Gastroesophageal sphincter (tissue), 4 donors: ENCODE data around the gene CPNE4. TPM values are rescaled to one million over a fixed set of nuclear protein-coding genes. Genes with fewer than 3 reads are reported as not detected.

ENCODE experiments used
- ATAC-seq: fragments of 150-250 bp; one replicate; pipeline ENCODE4 v1.9.1; 2016; ENCODE audit warnings: mild to moderate bottlenecking, moderate library complexity
- H3K27ac ChIP-seq, 4 donors: fragments of 200-600 bp; sonication (generic) in 3 of 4; 1 replicate in 3 of 4; 2 replicates in 1 of 4; pipeline ENCODE4 v1.5.1; 2016 to 2019
- H3K27me3 ChIP-seq: fragments of 200-600 bp; sonication (generic); one replicate; pipeline ENCODE4 v1.5.1; 2019
- H3K36me3 ChIP-seq, 2 donors: fragments of 200-600 bp; sonication (generic); one replicate each; pipeline ENCODE4 v1.5.1; 2019; ENCODE audit warnings: control low read depth in 1 of 2
- H3K4me1 ChIP-seq, 3 donors: fragments of 200-600 bp; sonication (generic); 1 replicate in 2 of 3; 2 replicates in 1 of 3; pipeline ENCODE4 v1.5.1; 2016 to 2019; ENCODE audit warnings: control low read depth in 2 of 3
- H3K4me3 ChIP-seq, 2 donors: fragments of 200-600 bp; sonication (generic); one replicate each; pipeline ENCODE4 v1.5.1; 2019; ENCODE audit warnings: mild to moderate bottlenecking in 1 of 2, moderate library complexity in 1 of 2
- H3K9me3 ChIP-seq, 3 donors: fragments of 200-600 bp; sonication (generic); one replicate each; pipeline ENCODE4 v1.5.1; 2017 to 2019; ENCODE audit warnings: control low read depth in 2 of 3
- EP300 ChIP-seq: sonication (generic); formaldehyde crosslinking; IDR thresholded peaks from one replicate; pipeline ENCODE4 v1.6.1; 2017; ENCODE audit warnings: antibody characterized with exemption, mild to moderate bottlenecking
- POLR2A ChIP-seq, 2 donors: fragments of 450-650 bp; IDR thresholded peaks; one replicate each; pipeline ENCODE4 v1.6.1; 2017; ENCODE audit warnings: antibody characterized with exemption in 2 of 2, mild to moderate bottlenecking in 2 of 2, moderate library complexity in 1 of 2
- POLR2AphosphoS5 ChIP-seq: sonication (generic); formaldehyde crosslinking; IDR thresholded peaks from one replicate; pipeline ENCODE4 v1.6.1; 2017; ENCODE audit warnings: antibody characterized with exemption
- WGBS, 2 donors: methylation state at CpG; one replicate each; pipeline ENCODE4 v1.1.5; 2018; ENCODE audit warnings: low coverage in 1 of 2; 5-methylcytosine and 5-hydroxymethylcytosine counted together
- total RNA-seq, 4 donors: library from RNA; depleted of rRNA; stranded (reverse); fragments of >200 nt; gene quantifications; one replicate each; pipeline ENCODE4 v1.1.0, GENCODE V29; 2016
- TF ChIP-seq, protein P1 (sequence below), 4 experiments: fragments of 200-600 bp in 2 of 4; fragments of 450-650 bp in 2 of 4; sonication (generic) in 1 of 4; IDR thresholded peaks; one replicate each; pipeline ENCODE4 v1.5.1; 2017 to 2019; ENCODE audit warnings: antibody characterized with exemption in 4 of 4, mild to moderate bottlenecking in 2 of 4, moderate library complexity in 2 of 4

CPNE4 gene
- total RNA-seq, 4 donors from 2014 or later = not detected

DNA sequence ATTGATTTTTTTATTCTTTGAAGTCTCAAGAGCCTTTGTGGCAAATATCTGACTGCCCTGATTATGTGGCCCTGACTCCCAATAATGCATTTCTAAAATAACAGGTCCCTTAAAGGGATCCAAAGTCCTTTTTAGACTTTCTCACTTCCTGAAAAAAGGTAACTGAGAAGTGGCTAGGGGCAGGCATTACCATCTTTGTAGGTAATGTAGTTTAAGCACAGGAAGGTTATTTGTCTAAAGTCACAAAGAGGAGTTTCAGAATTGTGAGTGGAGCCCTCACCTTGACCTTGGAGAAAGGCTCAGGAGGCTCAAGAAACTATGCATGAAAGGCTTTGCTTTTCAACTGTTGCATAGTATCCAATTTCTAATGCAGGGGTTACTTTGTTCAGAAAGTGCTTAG is 389.2 kb downstream of the CPNE4 start:
- ATAC-seq = no peak
- Histone ChIP-seq H3K9me3 (no peaks in the 10 kb centered on the region), H3K4me1 (no peaks in the 10 kb centered on the region), H3K27ac (no peak overlapping the region), H3K4me3 (no peak overlapping the region), H3K27me3 (no peaks in the 10 kb centered on the region), H3K36me3 (no peaks in the 10 kb centered on the region)
- no peak for TF ChIP-seq POLR2A (IDR thresholded peaks at IDR 0.05)
- no peak for TF ChIP-seq POLR2AphosphoS5
- no peak for TF ChIP-seq EP300
- TF ChIP-seq, protein P1, sequence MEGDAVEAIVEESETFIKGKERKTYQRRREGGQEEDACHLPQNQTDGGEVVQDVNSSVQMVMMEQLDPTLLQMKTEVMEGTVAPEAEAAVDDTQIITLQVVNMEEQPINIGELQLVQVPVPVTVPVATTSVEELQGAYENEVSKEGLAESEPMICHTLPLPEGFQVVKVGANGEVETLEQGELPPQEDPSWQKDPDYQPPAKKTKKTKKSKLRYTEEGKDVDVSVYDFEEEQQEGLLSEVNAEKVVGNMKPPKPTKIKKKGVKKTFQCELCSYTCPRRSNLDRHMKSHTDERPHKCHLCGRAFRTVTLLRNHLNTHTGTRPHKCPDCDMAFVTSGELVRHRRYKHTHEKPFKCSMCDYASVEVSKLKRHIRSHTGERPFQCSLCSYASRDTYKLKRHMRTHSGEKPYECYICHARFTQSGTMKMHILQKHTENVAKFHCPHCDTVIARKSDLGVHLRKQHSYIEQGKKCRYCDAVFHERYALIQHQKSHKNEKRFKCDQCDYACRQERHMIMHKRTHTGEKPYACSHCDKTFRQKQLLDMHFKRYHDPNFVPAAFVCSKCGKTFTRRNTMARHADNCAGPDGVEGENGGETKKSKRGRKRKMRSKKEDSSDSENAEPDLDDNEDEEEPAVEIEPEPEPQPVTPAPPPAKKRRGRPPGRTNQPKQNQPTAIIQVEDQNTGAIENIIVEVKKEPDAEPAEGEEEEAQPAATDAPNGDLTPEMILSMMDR (IDR thresholded peaks at IDR 0.05) = no peak

DNA sequence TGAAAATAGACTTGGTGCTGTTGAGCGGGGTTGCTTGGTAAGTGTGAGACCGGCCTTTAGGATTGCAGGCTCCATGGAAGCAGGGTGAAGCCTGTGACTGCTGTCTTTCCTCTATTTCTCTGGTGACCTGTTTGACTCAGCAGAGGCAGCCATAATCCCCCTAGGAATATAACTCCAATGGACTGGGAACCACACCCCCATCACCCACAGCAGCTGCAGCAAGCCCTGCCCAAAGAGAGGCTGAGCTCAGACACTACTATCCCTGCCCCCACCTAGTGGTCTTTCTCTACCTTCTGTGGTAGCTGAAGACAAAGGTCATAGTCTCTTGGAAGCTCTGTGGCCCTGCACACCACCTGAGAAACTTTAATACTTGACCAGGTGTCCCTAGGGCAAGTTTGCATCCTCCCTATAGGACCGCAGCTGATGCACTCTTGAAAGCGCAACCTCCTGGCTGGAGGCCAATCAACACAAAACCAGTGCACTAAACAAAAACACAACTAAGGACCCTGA is 398.5 kb downstream of the CPNE4 start:
- no peak for ATAC-seq
- Histone ChIP-seq H3K9me3 (peaks cover 0 to 3% (median 0%) of the 10 kb centered on the region in 3 donors), H3K36me3 (no peaks in the 10 kb centered on the region), H3K27me3 (no peaks in the 10 kb centered on the region), H3K4me1 (no peaks in the 10 kb centered on the region), H3K27ac (no peak overlapping the region), H3K4me3 (no peak overlapping the region)
- TF ChIP-seq, protein P1 (IDR thresholded peaks at IDR 0.05) = no peak
- TF ChIP-seq POLR2A (IDR thresholded peaks at IDR 0.05) = no peak
- WGBS, 2 donors = 80 to 100% methylated on average over 1 to 2 of the region's 4 CpGs

DNA sequence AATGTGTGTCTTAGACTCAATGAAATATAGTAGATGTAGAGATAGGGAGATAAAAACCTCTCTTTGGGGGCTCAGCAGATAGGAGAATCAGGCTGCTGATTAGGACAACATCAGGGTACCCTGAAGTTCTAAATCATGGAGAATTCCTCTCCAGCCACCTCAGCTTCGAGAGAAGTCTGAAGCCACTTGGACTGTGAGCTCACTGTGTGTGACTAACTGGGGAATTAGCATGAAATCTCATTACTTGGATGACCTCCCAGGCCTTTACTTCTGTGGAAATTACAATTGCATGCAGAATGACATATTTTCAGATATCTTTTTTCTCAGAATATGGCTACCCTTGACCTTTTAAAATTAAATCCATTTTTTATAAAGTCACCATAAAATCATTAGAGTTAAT is 404.0 kb downstream of the CPNE4 start:
- H3K36me3 ChIP-seq = no peaks in the 10 kb centered on the region
- ATAC-seq = no peak
- no peak overlapping the region for H3K4me3 ChIP-seq
- H3K4me1 ChIP-seq = no peaks in the 10 kb centered on the region
- no peaks in the 10 kb centered on the region for H3K9me3 ChIP-seq
- H3K27ac ChIP-seq = no peak overlapping the region
- TF ChIP-seq POLR2AphosphoS5 (no peak), EP300 (no peak), POLR2A (IDR thresholded peaks at IDR 0.05) (no peak)
- TF ChIP-seq, protein P1 (IDR thresholded peaks at IDR 0.05) = no peak
- 64 to 70% methylated on average over 1 of the region's 1 CpG for WGBS, 2 donors
- no peaks in the 10 kb centered on the region for H3K27me3 ChIP-seq

DNA sequence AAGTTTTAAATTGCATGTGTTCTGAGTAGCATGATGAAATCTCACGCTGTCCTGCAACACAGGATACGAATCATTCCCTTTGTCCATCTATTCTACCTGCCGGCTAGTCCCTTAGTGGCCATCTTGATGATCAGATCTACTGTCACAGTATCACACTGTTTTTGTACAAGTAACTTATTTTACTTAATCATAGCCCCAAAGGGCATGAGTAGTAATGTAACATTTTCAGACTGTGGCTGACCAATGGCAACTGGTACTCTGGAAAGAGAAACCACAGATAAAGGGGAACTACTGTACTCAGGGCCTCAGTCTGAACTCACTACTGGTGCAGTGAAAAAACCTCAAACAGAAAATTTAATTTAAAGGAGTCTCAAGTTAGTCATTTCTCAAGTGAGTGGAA is 404.7 kb downstream of the CPNE4 start:
- Histone ChIP-seq H3K27me3 (no peaks in the 10 kb centered on the region), H3K9me3 (no peaks in the 10 kb centered on the region), H3K27ac (no peak overlapping the region), H3K36me3 (no peaks in the 10 kb centered on the region), H3K4me3 (no peak overlapping the region), H3K4me1 (no peaks in the 10 kb centered on the region)
- TF ChIP-seq, protein P1 (IDR thresholded peaks at IDR 0.05) = no peak
- no peak for TF ChIP-seq EP300
- no peak for TF ChIP-seq POLR2AphosphoS5
- no peak for TF ChIP-seq POLR2A (IDR thresholded peaks at IDR 0.05)
- WGBS, 2 donors = 82 to 84% methylated on average over 3 of the region's 3 CpGs
- ATAC-seq = no peak

DNA sequence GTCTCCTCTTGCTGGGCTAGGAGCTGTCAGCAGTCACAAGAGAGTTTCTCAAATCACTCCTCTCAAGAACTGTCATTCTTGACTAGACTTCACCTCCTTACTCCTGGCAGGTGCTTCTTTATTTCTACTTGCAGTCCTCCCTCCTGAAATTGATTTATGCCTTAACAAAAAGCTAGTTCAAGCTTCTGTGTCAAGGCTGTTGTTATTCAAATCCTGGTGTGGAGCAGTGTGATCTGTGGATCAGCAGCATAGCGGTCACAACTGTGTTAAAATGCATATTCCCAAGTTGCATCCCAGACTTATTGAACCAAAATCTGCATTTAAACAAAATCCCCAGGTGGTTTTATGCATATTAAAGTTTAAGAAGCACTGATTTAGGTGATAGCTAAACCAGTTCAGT is 411.4 kb downstream of the CPNE4 start:
- H3K27me3 ChIP-seq = no peaks in the 10 kb centered on the region
- no peaks in the 10 kb centered on the region for H3K9me3 ChIP-seq
- H3K4me3 ChIP-seq = no peak overlapping the region
- H3K4me1 ChIP-seq = no peaks in the 10 kb centered on the region
- no peak for ATAC-seq
- no peak overlapping the region for H3K27ac ChIP-seq
- TF ChIP-seq POLR2A (IDR thresholded peaks at IDR 0.05) = no peak
- TF ChIP-seq EP300 = no peak
- TF ChIP-seq POLR2AphosphoS5 = no peak
- TF ChIP-seq, protein P1 (IDR thresholded peaks at IDR 0.05) = no peak
- 80% methylated on average over 1 of the region's 1 CpG; no CpG with 5 or more reads in 1 of the 2 donors for WGBS, 2 donors
- H3K36me3 ChIP-seq = no peaks in the 10 kb centered on the region
